Activated T-helper 9 cell treated with anti-CD3 and anti-CD28 coated beads, Interleukin-2, amount 50 U/mL, for 16 hours (primary cell): ENCODE data around the gene PDCD4.

ENCODE experiments used
- DNase-seq: peaks from one replicate; pipeline ENCODE4 v3.0.0-alpha.2; 2020; ENCODE audit warnings: low read depth

PDCD4 gene

DNA sequence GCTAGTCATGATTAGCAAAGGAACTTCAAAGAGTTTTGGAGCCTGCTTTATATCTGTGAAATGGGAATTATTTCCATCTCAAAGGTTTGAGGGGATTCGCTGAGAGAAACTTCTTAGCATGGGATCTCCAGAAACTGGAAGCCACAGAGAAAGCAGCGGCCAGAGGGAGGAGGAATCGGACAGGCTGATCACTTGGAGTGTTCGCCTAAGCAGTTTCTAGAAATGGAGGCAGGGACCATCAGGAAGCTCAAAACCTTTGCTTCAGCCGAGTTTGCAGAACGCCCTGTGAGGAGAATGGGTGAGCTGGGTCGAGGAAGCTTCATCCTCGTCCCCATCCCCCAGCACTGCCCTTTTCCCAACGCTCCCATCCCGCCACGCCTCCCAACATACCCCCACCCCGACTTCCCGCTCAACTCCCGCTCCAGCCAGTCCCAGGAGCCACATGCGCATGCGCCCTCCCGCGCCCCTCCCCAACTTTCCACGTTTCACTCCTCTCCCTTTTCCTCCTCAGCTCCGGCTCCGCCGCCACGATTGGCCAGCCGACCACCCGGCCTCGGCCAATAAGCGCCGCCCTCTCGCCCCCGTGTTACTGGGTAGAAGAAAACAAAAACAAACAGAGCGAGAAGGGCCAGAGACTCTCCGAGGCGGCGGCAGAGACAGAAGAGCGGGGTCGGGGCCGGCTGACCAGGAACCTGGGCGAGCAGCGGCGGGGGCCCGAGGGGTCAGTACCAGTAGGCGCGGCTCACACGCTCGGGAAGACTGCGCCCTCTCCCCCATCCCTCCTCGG lies at the start of gene PDCD4:
Gene PDCD4 (plus strand): TSS at position 631 of the 787 bp plus-strand sequence. CDS start 4,100 bp downstream, outside the sequence.
- DNase-seq: peak; percentile 94

DNA sequence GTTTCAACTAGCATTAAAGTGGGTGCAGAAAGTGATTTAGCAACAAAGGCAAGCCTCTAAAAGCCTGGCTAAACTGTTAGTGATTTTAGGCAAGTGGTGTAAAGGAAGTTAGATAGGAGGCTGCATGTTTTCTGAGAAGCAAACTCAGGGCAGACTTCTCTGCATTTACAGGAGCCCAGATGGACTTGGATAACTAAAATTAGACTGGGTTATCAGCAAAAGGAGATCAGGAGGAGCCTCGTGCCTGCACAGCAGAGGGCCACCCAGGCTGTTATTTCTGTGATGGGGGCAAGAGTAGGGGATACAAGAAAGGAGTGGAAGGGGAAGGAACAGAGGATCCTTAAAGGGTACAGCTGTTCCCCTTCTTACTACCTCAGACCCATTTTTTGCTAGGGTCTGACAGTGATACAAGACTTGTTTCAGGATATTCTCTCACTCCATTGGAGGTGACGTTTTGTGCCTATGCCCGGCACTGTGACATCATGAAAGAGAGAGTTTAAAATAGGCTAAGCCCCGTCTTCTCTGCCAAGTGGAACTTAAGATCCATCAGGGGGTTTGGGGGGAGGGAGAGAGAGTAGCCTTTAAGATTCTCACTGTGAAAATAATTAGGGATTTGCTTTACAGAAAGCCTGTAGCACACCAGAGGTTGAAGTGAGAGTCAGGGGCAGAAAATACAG lies 49.6 kb upstream of the PDCD4 start:
- no peak for DNase-seq

DNA sequence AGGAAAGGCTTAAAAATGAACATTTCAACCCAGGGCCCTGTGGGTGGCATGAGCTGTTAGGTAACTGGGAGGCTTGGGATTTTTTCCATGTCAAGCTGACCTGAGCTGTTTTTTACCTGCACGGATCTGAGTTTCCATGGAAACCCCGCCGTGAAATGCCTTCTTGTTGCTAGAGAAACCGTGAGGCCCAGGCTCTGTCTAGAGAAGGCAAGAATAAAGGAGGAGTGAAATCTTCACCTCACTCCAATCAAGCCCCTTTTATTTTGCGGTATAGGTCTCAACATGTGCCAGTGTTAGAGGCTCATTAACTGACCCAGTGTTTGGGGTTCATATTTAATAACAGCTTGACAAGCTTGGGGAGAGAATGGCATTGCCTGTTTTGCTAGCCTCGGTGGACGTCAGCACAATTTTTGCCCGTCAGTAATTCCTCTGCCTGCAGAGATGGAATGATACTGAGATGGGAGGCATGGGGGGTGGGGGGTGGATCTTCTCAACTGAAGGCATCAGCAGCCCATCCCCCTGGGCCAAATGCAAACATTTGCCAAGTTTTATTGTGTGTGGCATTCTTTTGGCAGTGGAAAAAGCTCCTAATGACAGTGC lies 48.9 kb upstream of the PDCD4 start:
- no peak for DNase-seq

DNA sequence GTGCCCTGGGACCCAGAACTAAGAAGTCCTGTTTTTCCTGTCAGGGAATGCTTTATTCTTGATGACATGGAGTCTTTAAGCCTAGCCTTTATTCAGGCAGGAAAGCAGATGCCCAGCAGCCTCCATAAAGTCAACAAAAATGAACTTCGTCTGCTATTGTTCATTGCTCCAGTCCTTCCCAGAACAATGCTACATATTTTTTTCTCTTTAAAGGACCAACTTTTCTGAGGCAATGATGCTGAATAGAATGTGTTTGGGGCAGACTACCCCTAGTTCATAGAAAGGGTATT lies 47.6 kb upstream of the PDCD4 start:
- no peak for DNase-seq

DNA sequence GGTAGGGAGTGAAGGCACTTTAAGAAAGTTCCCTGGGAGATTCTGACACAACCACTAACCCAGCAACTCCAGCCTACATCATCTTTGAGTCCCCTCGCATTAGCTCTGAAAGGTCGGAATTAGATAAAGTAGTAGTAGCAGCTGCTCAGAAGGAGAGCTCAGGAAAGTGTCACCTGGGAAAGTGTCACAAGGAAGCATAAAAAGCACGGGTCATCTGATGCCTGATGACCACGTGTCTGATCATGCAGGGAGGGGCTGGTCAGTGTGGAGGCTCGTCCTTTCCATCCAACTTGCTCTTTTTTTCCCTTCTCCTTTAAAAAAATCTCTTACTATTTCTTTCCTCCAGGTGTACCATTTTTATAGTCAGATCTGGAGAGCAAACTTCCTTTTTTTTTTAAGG lies 47.1 kb upstream of the PDCD4 start:
- no peak for DNase-seq

DNA sequence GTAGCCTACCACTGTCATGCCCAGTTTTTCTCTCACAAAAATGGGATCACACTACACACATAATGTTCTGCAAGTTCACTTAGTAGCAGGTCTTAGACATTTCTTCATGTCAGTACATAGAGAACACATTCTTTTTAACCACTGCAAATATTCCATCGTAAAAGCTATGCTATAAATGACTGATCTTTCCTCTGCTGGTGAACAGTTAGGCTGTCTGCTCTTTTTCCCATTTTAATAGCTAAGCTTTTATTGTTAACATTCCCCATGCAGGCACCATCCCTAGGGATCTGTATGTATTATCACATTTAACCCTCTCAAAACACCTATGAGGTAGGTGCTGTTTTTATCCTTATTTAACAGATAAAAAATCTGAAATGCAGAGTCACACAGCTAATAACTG lies 46.2 kb upstream of the PDCD4 start:
- no peak for DNase-seq

DNA sequence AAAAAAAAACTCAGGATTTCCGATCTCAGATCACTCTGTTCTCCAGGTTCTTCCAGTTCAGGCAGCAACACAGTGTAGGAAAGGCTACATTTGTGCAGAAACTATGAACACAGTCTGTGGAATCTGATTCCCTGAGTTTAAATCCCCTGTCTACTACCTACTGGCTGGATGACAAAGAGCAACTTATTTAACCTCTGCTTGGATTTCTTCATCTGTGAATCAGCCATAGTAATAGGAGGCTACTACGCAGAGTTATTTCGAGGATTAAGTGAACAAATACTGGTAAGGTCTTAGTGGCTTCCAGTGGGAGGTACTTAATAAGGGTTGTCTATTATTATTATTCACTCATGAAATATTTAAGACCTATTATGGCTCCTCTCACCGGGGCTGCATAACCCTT lies 44.3 kb upstream of the PDCD4 start:
- DNase-seq: no peak

DNA sequence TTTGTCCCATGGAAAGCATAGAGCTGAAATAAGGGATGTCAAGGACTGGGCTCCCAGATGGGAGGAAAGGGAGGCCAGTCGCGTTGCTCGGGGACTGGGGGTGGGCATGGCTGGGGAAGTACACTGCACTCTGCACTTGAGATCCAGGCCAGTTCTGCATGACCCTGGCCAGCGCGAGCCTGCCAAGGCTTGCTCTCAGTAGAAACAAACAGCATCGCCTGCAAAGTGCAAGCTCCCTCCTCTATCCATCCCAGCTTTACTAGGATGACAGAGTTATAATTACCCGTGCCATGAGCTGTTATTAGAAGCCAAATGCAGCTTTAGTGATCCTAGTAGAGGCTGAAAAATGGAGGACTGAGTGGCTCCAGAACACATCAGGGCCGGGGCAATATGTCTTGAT lies 43.9 kb upstream of the PDCD4 start:
- DNase-seq: no peak

DNA sequence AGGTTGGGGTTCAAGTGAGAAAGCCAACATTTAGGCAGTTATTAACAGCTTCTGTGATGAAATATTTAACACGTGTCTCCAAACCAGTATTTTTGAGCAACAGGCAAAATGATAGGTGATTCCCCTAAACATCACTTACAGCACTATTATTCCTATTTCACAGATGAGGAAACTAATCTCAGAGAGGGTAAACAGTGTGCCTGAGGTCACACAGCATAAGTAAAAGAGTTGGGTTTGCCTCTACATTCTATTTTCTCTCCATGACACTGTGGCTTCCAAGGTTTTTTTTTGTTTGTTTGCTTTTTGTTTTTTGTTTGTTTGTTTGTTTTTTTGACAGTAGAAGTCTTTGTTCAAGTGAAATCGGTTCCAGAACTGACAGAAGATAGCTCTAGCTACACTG lies 43.2 kb upstream of the PDCD4 start:
- DNase-seq: no peak

DNA sequence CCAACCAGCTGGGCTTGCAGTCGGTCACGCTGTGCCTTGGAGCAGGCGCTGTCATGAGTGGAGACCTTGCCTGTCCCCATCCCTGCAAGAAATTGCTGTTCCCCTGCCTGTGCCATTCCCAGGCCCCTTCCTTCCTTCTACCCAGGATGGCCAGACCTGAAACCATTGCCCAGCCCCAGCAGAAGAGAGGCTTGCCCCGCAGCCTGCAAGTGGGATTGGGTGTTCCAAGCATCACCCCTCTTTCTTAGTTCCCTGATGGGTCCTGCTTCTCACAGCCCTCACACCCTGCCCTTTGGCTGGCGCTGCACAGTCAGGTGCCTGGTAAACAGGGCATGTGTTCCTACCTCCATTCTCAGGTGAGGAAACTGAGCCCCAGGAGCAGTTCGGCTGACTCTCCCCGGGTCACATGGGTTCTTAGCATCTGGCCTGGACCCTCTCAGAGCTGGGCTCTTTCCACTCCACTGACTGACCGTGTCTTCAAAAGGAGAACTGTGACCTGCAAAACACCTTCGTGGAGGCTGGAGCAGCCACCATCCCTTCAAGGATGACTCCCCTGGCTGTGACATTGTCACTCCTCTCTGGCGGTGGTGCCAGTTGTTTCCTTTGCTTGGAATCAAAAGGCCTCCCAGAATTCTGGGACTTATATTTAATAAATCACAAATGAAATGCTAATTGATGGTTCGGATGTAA lies 41.9 kb upstream of the PDCD4 start:
- DNase-seq: no peak

DNA sequence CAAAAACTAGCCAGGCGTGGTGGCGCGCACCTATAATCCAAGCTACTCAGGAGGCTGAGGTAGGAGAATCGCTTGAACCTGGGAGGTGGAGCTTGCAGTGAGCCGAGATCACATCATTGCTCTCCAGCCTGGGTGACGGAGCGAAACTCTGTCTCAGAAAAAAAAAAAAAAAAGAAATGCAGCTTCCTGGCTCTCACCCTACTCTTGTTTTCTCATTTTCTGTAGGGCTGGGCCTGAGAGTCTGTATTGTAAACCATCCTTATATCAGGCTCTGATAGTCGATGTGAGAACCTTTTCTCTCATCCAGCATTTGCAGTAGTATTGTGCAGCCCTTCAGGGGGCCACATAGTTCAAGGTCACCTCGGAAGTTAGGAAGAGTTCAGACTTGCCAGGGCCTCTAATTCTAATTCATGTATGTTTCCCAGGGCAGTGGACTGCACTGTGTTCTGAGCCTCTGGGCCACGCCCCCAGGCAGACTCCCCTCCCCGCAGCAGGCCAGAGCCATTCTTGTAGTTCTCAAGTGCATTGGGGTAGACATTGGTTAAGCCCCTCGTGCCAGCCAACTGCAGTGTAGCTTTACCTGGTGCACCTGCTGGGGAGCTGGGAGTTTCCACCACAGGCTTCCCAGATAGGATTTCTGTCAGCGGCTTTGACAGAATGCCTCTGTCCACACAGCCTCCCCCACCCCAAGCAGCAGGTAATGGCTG lies 38.3 kb upstream of the PDCD4 start:
- no peak for DNase-seq

DNA sequence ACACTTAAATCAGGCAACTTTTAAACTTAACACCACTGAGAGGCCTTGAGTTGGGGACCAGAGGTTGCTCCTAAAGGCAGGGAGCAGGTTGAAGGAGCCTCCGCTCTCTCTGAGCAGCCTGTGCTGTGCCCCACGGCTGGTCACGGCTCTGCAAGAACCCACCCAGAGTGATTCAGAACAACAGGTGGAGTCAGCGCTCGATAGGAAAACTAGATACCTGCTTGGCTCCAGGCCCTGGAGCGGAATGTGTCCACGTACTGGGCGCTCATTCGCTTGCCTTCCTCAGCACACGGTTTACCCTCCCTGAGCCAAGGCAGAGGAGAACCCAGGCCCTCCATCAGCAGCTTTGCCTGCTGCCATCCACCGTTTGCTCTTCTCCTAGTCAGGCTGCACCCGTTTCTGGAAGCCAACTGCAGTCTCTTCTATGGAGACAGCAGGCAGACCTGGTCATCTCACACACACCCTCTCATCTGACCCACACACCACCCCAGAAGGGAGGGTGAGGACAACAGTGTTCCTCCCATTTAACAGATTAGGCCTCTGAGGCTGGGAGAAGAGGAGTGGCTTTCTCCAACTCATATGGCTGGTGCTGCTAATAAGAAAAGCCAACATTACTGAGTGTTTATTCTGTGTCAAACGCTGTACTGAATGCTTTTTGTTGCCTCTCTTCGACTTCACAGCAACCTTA lies 37.6 kb upstream of the PDCD4 start:
- no peak for DNase-seq

DNA sequence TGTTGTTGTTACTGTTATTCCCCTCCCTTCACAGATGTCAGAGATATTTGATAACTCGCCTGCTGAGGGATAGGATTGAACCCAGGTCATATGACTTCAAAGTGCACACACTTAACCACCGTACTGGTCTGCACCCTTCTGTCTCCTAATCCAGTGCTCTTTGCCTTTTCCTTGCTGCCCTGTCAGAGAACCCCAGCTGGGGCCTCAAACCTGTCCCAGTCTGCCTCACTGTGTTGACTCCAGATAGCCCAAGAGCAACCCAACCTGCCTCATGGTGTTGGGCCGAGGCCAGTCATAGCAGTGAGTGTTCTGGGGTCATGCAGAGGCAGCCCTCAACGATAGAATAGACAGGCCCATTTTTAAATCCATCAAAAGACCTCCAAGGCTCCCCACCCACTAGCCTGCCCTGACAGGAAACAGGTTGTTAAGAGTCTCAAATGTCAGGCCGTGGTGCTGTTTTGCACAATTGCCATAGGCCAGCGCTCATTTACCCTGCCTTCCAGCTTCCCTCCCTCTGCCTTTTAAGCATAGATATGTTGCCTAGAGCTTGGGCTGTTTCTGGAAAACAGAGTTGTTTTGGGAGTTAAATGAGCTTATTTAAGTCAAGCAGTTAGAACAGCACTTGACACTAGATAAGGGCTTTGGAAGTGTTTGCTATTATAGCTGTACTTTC lies 37.0 kb upstream of the PDCD4 start:
- DNase-seq: no peak

DNA sequence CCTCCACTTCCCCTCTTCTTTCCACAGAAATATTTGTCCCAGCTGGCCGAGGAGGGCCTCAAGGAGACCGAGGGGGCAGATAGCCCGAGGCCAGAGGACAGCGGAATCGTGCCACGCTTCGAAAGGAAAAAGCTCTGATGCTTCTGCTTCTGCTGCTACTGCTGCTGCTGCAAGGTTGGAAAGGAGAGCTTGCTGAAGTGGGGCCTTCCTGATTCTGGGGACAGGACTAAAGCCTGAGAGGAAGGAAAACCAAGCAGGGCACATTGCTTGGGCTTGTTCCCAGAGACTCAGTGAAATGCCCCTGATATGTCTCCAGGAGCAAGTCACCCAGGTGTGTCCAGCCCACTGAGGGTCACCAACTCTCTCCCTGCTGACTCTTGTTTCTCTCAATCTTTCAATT lies 35.9 kb upstream of the PDCD4 start:
- DNase-seq: no peak

DNA sequence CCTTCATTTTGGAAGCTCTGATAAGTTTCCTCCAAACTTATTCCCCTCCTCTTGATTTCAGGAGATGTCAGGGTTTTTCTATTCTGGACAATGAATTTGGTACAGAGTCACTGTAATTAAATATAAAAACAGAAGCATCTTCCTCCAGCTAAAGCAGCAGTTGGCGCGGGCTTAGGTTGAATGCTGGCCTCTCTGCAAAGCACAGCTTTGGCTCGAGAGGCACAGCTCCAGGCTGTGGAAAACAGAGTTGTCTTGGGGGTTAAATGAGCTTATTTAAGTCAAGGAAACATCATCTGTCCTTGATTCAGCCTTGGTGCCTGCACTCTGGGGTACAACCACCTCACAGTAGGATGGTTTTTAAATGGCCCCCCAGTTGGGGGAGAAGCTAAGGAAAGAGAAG lies 35.0 kb upstream of the PDCD4 start:
- DNase-seq: no peak

DNA sequence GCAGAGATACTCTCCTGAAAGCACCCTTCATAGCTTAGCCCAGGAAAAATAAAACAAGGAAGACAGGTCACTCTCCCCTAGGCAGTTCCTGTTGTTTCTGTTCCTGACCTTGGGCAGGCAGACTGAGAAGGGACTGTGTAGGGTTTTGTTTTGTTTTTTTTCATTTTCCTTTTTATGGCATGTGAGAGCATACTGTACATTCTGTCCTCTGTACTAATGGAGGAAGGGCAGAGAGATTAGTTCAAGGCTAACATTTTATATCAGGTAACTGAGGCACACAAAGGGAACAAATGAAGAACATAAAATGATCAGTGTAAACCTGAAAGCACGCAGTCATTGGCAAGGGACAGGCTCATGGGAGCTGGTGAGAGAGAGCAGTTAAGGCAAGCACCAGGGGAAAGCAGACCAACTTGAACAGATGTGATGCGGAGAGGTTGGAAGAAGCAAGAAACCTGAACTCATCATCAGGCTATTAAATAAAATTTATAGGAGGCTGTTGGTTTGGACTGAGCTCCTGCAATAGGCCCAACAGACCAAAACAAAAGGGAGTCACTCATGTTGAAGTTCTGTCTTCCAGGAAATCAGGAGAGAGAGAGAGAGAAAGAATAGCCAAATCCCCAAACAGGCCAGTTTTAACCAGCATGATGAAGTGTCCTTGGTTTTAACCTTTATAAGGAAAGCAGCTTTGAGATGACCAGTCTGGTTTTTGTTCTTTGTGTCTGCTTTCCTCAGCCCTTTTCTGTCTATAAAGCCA lies 34.1 kb upstream of the PDCD4 start:
- DNase-seq: no peak

DNA sequence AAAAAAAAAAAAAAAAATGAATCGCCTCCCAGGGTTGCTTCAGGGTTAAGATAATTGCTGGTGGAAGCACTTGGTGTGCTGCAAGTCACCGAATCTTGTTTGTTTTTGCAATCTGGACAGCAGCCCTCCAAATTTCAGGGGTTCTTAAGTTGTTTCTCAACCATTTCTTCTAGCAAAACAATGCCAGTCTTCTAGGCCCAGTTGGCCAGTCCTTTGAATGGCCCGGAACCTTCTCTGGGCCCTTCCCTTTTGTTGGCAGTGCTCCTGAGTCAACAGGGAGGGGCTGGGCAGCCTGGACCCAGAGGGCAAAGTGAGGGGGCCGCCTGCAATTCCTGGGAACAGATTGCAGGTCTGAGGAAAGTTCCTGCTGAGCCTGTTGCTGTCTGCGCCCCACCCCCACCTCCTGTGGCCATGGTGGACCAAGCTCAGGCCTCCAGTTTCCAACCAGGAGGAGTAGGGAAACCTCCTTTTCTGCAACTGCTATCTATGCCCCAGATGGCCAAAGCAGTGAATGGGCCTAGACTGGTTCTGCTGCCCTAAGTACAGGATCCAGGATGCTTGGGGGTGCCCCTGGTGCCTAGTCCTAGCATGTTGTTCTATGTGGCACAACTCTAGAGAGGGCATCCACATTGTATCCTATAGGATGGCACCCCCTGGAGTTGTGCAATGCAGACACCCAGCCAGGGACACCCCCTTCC lies 31.4 kb upstream of the PDCD4 start:
- DNase-seq: no peak

DNA sequence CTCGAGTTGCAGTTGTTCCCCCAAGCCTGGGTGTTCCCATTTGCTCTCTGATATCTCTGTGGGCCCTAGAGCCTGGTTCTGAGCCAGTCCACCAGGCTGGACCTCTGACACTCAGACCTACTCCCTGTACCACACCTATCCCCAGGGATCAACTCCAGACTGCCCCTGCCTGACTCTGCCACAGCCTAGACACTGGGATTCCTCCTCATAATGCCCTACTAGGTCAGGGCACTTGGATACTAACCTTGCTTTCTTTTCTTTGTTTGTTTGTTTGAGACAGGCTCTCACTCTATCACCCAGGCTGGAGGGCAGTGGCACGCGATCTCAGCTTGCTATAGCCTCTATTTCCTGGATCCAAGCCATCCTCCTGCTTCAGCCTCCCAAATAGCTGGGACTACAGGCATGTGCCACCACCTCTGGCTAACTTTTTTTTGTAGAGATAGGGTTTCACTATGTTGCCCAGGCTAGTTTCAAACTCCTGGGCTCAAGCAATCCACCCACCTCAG lies 30.8 kb upstream of the PDCD4 start:
- DNase-seq: no peak

DNA sequence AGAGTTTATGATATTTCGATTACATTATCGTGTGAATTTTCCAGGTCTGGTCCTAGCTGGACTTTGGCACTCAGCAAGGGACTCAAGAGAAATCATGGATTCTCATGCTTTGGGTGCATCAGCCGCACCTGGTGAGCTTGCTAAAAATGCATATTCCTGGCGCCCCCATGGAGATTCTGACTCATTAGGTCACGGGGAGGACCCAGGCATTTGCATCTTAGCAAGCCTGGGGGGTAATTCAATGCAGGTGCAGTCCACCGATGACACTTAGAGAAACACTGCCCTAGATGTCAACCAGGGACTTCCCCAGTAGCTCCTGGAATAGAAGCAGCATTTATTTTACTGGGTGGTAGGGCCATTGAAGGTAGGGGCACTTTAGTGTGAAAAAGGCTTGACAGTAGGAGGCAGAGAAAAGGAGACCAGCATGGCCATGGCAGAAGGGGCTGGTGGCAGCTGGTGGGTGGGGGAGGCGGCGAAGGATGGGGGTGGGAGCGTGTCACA lies 29.9 kb upstream of the PDCD4 start:
- no peak for DNase-seq
